CD14-positive monocyte (primary cell): Measurements from ENCODE around the gene SCAF4. TPM values are rescaled to one million over a fixed set of nuclear protein-coding genes. Genes with fewer than 3 reads are reported as not detected.

ENCODE experiments used
- DNase-seq, 3 donors: peaks; one replicate each; pipeline ENCODE4 v3.0.0-alpha.2; 2011 to 2022
- H2AFZ ChIP-seq: 2 replicates; pipeline ENCODE4 v1.6.0; 2012; ENCODE audit warnings: mild to moderate bottlenecking, low read depth, low read length, inconsistent platforms; ENCODE audit not compliant: insufficient read depth, poor library complexity, severe bottlenecking
- H3K27ac ChIP-seq, 2 donors: 1 replicate in 1 of 2; 2 replicates in 1 of 2; pipeline ENCODE4 v1.5.1; 2012 to 2013; ENCODE audit warnings: low read length in 2 of 2, control low read depth in 1 of 2, inconsistent platforms in 1 of 2, low read depth in 1 of 2, mild to moderate bottlenecking in 1 of 2
- H3K27me3 ChIP-seq, 2 donors: one replicate each; pipeline versions ENCODE4 v1.6.0 to v1.6.1; 2011 to 2013; ENCODE audit warnings: low read length in 2 of 2; ENCODE audit not compliant: control insufficient read depth in 2 of 2, insufficient read depth in 2 of 2
- H3K36me3 ChIP-seq, 2 donors: replicated peaks in 1 of 2; 1 replicate in 1 of 2; 2 replicates in 1 of 2; pipeline versions ENCODE4 v1.5.1 to v1.6.1; 2012 to 2013; ENCODE audit warnings: low read length in 2 of 2, control low read depth in 1 of 2, inconsistent platforms in 1 of 2, mild to moderate bottlenecking in 1 of 2; ENCODE audit not compliant: insufficient read depth in 2 of 2, control insufficient read depth in 1 of 2
- H3K4me1 ChIP-seq, 2 donors: 1 replicate in 1 of 2; 2 replicates in 1 of 2; pipeline versions ENCODE4 v1.5.1 to v1.6.1; 2012 to 2013; ENCODE audit warnings: low read length in 2 of 2, control low read depth in 1 of 2, inconsistent platforms in 1 of 2, mild to moderate bottlenecking in 1 of 2, moderate library complexity in 1 of 2; ENCODE audit not compliant: insufficient read depth in 2 of 2, control insufficient read depth in 1 of 2
- H3K4me2 ChIP-seq: replicated peaks from 2 replicates; pipeline ENCODE3; 2012; ENCODE audit warnings: low read length, moderate library complexity, mild to moderate bottlenecking; ENCODE audit not compliant: poor library complexity, severe bottlenecking; ENCODE audit errors: extremely low read depth
- H3K4me3 ChIP-seq, 3 experiments: fragments of 200-600 bp in 1 of 3; sonication (generic) in 1 of 3; replicated peaks in 1 of 3; 1 replicate in 2 of 3; 2 replicates in 1 of 3; pipeline ENCODE4 v1.5.1; 2011 to 2013; ENCODE audit warnings: low read length in 3 of 3, mild to moderate bottlenecking in 3 of 3, control low read depth in 2 of 3, low read depth in 2 of 3, inconsistent platforms in 1 of 3, moderate library complexity in 1 of 3
- H3K79me2 ChIP-seq: 2 replicates; pipeline ENCODE4 v1.6.0; 2012; ENCODE audit warnings: mild to moderate bottlenecking, control low read depth, inconsistent platforms, low read length, moderate library complexity; ENCODE audit not compliant: insufficient read depth
- H3K9ac ChIP-seq: 2 replicates; pipeline ENCODE4 v1.6.0; 2017; ENCODE audit warnings: low read length, mild to moderate bottlenecking; ENCODE audit not compliant: insufficient read depth, poor library complexity, severe bottlenecking
- H3K9me3 ChIP-seq, 2 donors: replicated peaks in 1 of 2; 1 replicate in 1 of 2; 2 replicates in 1 of 2; pipeline versions ENCODE4 v1.5.1 to v1.6.1; 2012 to 2013; ENCODE audit warnings: low read length in 2 of 2, control low read depth in 1 of 2; ENCODE audit not compliant: control insufficient read depth in 1 of 2, insufficient read depth in 1 of 2
- H4K20me1 ChIP-seq: 2 replicates; pipeline ENCODE4 v1.6.0; 2012; ENCODE audit warnings: mild to moderate bottlenecking, low read length, control low read depth, moderate library complexity; ENCODE audit not compliant: insufficient read depth
- H3K27ac Mint-ChIP-seq, 7 donors: one replicate each; pipeline ENCODE4 v1.8.0; 2020; ENCODE audit warnings: mild to moderate bottlenecking in 7 of 7, mixed read lengths in 7 of 7, moderate library complexity in 6 of 7, inconsistent platforms in 2 of 7
- H3K27me3 Mint-ChIP-seq, 3 donors: one replicate each; pipeline ENCODE4 v1.8.0; 2021 to 2022; ENCODE audit warnings: low read depth in 3 of 3, mild to moderate bottlenecking in 3 of 3, mixed read lengths in 3 of 3, moderate library complexity in 3 of 3, inconsistent platforms in 1 of 3
- H3K36me3 Mint-ChIP-seq, 2 donors: one replicate each; pipeline ENCODE4 v1.8.0; 2020; ENCODE audit warnings: mixed read lengths in 2 of 2, inconsistent platforms in 1 of 2, mild to moderate bottlenecking in 1 of 2
- H3K4me1 Mint-ChIP-seq: one replicate; pipeline ENCODE4 v1.8.0; 2020; ENCODE audit warnings: mild to moderate bottlenecking, mixed read lengths
- H3K4me3 Mint-ChIP-seq, 2 donors: one replicate each; pipeline ENCODE4 v1.8.0; 2020; ENCODE audit warnings: mild to moderate bottlenecking in 2 of 2, mixed read lengths in 2 of 2, moderate library complexity in 1 of 2
- H3K9me3 Mint-ChIP-seq, 7 donors: one replicate each; pipeline ENCODE4 v1.8.0; 2020 to 2022; ENCODE audit warnings: mixed read lengths in 7 of 7, mild to moderate bottlenecking in 6 of 7, moderate library complexity in 6 of 7, inconsistent platforms in 2 of 7
- CTCF ChIP-seq: fragments of 200-600 bp; IDR thresholded peaks from one replicate; pipeline ENCODE4 v1.8.0; 2022; ENCODE audit warnings: antibody characterized with exemption, mild to moderate bottlenecking
- WGBS: methylation state at CpG from one replicate; pipeline ENCODE4 v1.1.5; 2013; ENCODE audit warnings: missing lambda C conversion rate; ENCODE audit not compliant: insufficient coverage; 5-methylcytosine and 5-hydroxymethylcytosine counted together
- intact Hi-C, 2 donors: fragments of 100-400 bp; cut with micrococcal nuclease; formaldehyde crosslinking; loops; one replicate each; pipeline versions ENCODE4 v1.15.0 to v1.15.1; 2023
- polyA plus RNA-seq, 3 donors: library from polyadenylated mRNA; depleted of rRNA in 1 of 3; unstranded in 2 of 3; stranded (reverse) in 1 of 3; fragments of 300-500 nt in 2 of 3; fragments of >200 nt in 1 of 3; fragmentation: Illumina TruSeq in 2 of 3; gene quantifications; 1 replicate in 2 of 3; 2 replicates in 1 of 3; pipeline ENCODE4 v1.2.3, GENCODE V29; 2012 to 2021

Gene SCAF4
- polyA plus RNA-seq, 3 donors: 4.6 to 28.7 (median 11.3) TPM

DNA sequence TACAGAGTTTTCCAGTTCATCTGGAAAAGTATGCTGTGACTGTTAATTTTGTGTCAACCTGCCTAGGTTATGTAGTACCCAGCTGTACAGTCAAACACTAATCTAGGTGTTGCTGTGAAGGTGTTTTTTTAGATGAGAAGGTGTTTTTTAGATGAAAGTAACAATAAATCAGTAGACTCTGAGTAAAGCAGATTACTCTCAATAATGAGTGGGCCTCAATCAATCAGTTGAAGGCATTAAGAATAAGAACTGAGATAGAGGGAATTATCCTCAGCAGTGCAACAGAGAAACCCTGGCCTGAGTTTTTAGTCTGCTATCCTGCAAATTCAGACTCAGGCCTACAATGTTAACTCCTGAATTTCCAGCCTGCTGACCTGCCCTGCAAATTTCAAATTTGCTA is 33.5 kb downstream of the SCAF4 start:
- peaks cover 87 to 99% of the 10 kb centered on the region in 2 donors for H3K36me3 ChIP-seq
- no peak overlapping the region for H3K4me2 ChIP-seq
- peaks cover 72 to 81% of the 10 kb centered on the region in 2 donors for H3K36me3 Mint-ChIP-seq
- H3K9me3 ChIP-seq: no peaks in the 10 kb centered on the region
- H3K4me3 ChIP-seq: no peak overlapping the region
- H3K4me3 Mint-ChIP-seq: no peak overlapping the region
- H3K9me3 Mint-ChIP-seq: no peaks in the 10 kb centered on the region
- no peaks in the 10 kb centered on the region for H3K4me1 Mint-ChIP-seq
- H3K79me2 ChIP-seq: peaks cover 3% of the 10 kb centered on the region
- H4K20me1 ChIP-seq: peaks cover 42% of the 10 kb centered on the region
- intact Hi-C loops: no loop called here
- no peaks in the 10 kb centered on the region for H3K4me1 ChIP-seq
- no peak overlapping the region for H3K27ac Mint-ChIP-seq
- H3K27ac ChIP-seq: no peak overlapping the region
- no peak for TF ChIP-seq CTCF
- no peak overlapping the region for H2AFZ ChIP-seq
- H3K27me3 ChIP-seq: no peaks in the 10 kb centered on the region
- no peak for DNase-seq
- H3K9ac ChIP-seq: no peak overlapping the region
- no peaks in the 10 kb centered on the region for H3K27me3 Mint-ChIP-seq

GRCh38 chr21:31696424-31696823 is 35.5 kb downstream of the SCAF4 start:
- no peak overlapping the region for H3K4me3 ChIP-seq
- H4K20me1 ChIP-seq: peaks cover 24% of the 10 kb centered on the region
- Mint-ChIP-seq H3K27me3 (no peaks in the 10 kb centered on the region), H3K27ac (peak overlapping the region in 1 of 7 donors; percentile 45), H3K4me3 (no peak overlapping the region), H3K36me3 (peaks cover 73 to 82% of the 10 kb centered on the region in 2 donors), H3K9me3 (no peaks in the 10 kb centered on the region), H3K4me1 (no peaks in the 10 kb centered on the region)
- intact Hi-C loops: no loop called here
- H3K4me2 ChIP-seq: no peak overlapping the region
- no peak for TF ChIP-seq CTCF
- no peaks in the 10 kb centered on the region for H3K9me3 ChIP-seq
- H3K27me3 ChIP-seq: no peaks in the 10 kb centered on the region
- no peaks in the 10 kb centered on the region for H3K4me1 ChIP-seq
- DNase-seq: no peak
- no peak overlapping the region for H3K27ac ChIP-seq
- no peak overlapping the region for H3K9ac ChIP-seq
- WGBS: no CpG with 5 or more reads among the region's 6 CpGs
- H3K36me3 ChIP-seq: peaks cover 91 to 99% of the 10 kb centered on the region in 2 donors
- H3K79me2 ChIP-seq: no peaks in the 10 kb centered on the region
- no peak overlapping the region for H2AFZ ChIP-seq
